ENCODE measurements around the gene ZBED3. TPM values are rescaled to one million over a fixed set of nuclear protein-coding genes. Genes with fewer than 3 reads are reported as not detected.
"Not testable (repeated sequence)": the region's sequence is repeated elsewhere in the genome, so short reads cannot be mapped to it uniquely, and the experiment has no call there.

ZBED3 gene
- total RNA-seq, 1 donor from 2014 or later, result 15.8 TPM

DNA sequence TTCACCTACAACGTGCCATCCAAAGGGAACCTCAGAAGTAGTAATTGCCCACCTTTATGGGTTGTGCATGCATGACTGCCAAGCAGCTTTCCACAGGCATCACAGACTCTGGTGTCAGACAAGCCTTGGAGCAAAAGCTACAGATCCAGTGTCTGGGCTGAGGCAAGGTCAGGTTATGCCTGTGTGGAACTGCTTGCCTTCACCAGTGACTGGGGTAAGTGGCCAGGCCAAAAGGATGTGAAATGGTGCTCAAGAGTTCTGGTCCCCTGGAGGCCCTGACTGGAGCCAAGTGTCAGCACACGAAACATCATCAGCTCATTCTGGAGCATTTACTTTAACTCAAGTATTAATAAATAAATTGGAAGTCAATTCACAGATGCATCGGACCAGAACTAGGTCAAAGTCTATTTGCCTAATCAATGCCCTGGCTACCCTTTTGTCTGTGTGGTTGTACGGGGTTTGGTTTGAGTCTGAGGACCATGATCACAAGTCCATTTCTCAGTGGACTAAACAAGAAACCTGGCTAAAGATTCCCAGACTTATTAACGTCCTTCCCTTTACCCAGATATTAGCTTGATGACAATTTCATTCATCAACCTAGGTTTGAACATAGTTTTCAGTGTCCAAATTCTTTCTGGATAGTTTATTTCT is 41.5 kb upstream of the ZBED3 start:
- peaks cover 11% of the 10 kb centered on the region for H3K9me3 Mint-ChIP-seq (ENCODE audit: low read depth)
- H3K36me3 Mint-ChIP-seq (ENCODE audit: low read depth), result peaks cover 5% of the 10 kb centered on the region
- H3K27ac Mint-ChIP-seq (ENCODE audit: unreplicated experiment), result no peak overlapping the region
- H3K4me3 Mint-ChIP-seq (ENCODE audit: unreplicated experiment), result no peak overlapping the region
- no peaks in the 10 kb centered on the region for H3K27me3 Mint-ChIP-seq (ENCODE audit: low read depth)
- peaks cover 12% of the 10 kb centered on the region for H3K4me1 Mint-ChIP-seq (ENCODE audit: low read depth)
- TF ChIP-seq, protein P1, sequence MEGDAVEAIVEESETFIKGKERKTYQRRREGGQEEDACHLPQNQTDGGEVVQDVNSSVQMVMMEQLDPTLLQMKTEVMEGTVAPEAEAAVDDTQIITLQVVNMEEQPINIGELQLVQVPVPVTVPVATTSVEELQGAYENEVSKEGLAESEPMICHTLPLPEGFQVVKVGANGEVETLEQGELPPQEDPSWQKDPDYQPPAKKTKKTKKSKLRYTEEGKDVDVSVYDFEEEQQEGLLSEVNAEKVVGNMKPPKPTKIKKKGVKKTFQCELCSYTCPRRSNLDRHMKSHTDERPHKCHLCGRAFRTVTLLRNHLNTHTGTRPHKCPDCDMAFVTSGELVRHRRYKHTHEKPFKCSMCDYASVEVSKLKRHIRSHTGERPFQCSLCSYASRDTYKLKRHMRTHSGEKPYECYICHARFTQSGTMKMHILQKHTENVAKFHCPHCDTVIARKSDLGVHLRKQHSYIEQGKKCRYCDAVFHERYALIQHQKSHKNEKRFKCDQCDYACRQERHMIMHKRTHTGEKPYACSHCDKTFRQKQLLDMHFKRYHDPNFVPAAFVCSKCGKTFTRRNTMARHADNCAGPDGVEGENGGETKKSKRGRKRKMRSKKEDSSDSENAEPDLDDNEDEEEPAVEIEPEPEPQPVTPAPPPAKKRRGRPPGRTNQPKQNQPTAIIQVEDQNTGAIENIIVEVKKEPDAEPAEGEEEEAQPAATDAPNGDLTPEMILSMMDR (IDR thresholded peaks at IDR 0.05), result no peak
- no peak for DNase-seq (ENCODE audit: low spot score)

DNA sequence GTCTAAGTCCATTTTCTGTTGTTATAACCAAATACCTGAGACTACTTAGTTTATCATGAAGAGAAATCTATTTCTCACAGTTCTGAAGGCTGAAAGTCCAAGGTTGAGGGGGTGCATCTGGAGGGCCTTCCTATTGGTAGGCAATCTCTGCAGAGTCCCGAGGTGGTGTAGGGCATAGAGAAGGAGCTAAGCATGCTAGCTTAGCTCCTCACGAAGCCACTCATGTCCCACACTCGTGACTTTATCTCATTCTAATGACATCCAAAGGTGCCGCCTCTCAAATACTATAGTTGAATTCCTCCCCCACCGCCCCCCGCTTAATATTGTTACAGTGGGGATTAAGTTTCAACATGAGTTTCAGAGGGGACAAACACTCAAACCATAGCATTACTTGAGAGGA is 36.0 kb upstream of the ZBED3 start:
- H3K9me3 Mint-ChIP-seq (ENCODE audit: low read depth), result peaks cover 13% of the 10 kb centered on the region
- H3K4me1 Mint-ChIP-seq (ENCODE audit: low read depth), result no peaks in the 10 kb centered on the region
- no peak for DNase-seq (ENCODE audit: low spot score)
- TF ChIP-seq, protein P1 (IDR thresholded peaks at IDR 0.05), result no peak
- H3K4me3 Mint-ChIP-seq (ENCODE audit: unreplicated experiment), result no peak overlapping the region
- H3K36me3 Mint-ChIP-seq (ENCODE audit: low read depth), result peaks cover 14% of the 10 kb centered on the region
- H3K27me3 Mint-ChIP-seq (ENCODE audit: low read depth), result no peaks in the 10 kb centered on the region
- no peak overlapping the region for H3K27ac Mint-ChIP-seq (ENCODE audit: unreplicated experiment)

DNA sequence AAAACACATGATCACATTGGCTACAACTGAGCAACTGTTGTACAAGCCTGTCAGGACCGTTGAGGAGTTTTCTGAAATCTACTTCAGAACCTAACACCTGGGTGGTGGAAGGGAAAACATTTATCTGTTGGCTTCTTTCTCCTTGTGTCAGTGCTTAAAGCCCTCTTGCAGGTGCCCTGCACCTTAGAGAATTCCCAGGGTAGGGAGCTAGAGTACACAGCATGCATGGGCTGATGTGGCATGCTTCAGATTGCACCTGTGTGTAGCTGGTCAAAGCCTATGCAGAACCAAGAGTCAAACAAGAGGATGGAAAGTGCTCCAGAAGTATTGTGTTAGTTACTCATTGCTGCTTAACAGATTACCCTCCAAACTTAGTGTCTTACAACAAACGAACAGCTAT is 33.6 kb upstream of the ZBED3 start:
- TF ChIP-seq, protein P1 (IDR thresholded peaks at IDR 0.05), result no peak
- H3K27me3 Mint-ChIP-seq (ENCODE audit: low read depth), result no peaks in the 10 kb centered on the region
- no peak for DNase-seq (ENCODE audit: low spot score)
- no peak overlapping the region for H3K27ac Mint-ChIP-seq (ENCODE audit: unreplicated experiment)
- H3K4me1 Mint-ChIP-seq (ENCODE audit: low read depth), result no peaks in the 10 kb centered on the region
- peaks cover 14% of the 10 kb centered on the region for H3K36me3 Mint-ChIP-seq (ENCODE audit: low read depth)
- H3K9me3 Mint-ChIP-seq (ENCODE audit: low read depth), result peaks cover 13% of the 10 kb centered on the region
- no peak overlapping the region for H3K4me3 Mint-ChIP-seq (ENCODE audit: unreplicated experiment)

DNA sequence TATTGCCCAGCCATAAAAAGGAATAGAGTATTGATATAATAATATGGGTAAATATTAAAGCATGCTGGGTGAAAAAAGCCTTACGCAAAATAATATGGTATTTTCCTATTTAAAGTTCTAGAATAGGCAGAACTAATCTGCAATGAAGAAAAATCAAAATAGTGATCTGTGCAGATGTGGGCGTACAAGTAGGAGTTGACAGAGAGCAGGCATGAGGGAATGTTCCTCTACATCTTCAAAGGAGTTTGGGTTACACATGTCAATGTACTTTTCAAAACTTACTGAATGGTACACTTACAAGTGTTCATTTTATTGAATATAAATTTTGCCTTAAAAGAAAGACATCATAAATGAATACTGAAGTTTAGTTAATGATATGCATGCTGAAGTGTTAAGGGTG is 33.0 kb upstream of the ZBED3 start:
- H3K9me3 Mint-ChIP-seq (ENCODE audit: low read depth), result peaks cover 10% of the 10 kb centered on the region
- H3K36me3 Mint-ChIP-seq (ENCODE audit: low read depth), result peaks cover 9% of the 10 kb centered on the region
- no peak overlapping the region for H3K4me3 Mint-ChIP-seq (ENCODE audit: unreplicated experiment)
- no peak for DNase-seq (ENCODE audit: low spot score)
- no peaks in the 10 kb centered on the region for H3K4me1 Mint-ChIP-seq (ENCODE audit: low read depth)
- TF ChIP-seq, protein P1 (IDR thresholded peaks at IDR 0.05), result no peak
- no peaks in the 10 kb centered on the region for H3K27me3 Mint-ChIP-seq (ENCODE audit: low read depth)
- H3K27ac Mint-ChIP-seq (ENCODE audit: unreplicated experiment), result no peak overlapping the region

DNA sequence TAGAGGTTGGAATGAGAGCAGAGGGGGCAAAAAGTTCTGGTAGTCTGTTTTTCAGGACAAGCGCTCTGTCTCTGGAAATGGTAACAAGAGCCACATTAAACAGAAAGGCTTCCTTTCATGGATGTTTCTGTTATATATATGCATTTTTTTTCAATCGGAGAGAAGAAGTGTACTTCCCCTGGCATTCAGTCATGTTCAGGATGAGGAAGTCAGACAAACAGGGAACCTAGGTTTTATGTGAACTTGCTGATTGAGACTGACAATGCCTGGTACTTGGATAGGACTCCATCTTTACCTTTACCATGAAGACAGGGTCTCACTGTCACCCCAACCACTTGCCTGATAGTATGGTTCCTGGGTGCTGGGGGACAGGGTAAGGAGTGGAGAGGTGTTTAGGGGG is 30.1 kb upstream of the ZBED3 start:
- TF ChIP-seq, protein P1 (IDR thresholded peaks at IDR 0.05), result no peak
- H3K9me3 Mint-ChIP-seq (ENCODE audit: low read depth), result peaks cover 14% of the 10 kb centered on the region
- peaks cover 14% of the 10 kb centered on the region for H3K36me3 Mint-ChIP-seq (ENCODE audit: low read depth)
- no peak for DNase-seq (ENCODE audit: low spot score)
- H3K27me3 Mint-ChIP-seq (ENCODE audit: low read depth), result no peaks in the 10 kb centered on the region
- H3K4me1 Mint-ChIP-seq (ENCODE audit: low read depth), result no peaks in the 10 kb centered on the region
- no peak overlapping the region for H3K27ac Mint-ChIP-seq (ENCODE audit: unreplicated experiment)
- H3K4me3 Mint-ChIP-seq (ENCODE audit: unreplicated experiment), result no peak overlapping the region

DNA sequence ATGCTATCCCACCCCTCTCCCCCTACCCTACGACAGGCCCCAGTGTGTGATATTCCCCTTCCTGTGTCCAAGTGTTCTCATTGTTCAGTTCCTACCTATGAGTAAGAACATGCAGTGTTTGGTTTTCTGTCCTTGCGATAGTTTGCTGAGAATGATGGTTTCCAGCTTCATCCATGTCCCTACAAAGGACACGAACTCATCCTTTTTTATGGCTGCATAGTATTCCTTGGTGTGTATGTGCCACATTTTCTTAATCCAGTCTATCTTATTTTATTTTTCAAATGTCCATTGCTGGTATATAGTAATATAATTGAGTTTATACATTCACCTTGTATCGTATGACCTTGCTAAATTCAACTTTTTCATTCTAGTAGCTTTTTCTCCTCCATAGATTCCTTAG is 19.9 kb upstream of the ZBED3 start:
- not testable (repeated sequence) for H3K27ac Mint-ChIP-seq (ENCODE audit: unreplicated experiment); H3K4me1 Mint-ChIP-seq (ENCODE audit: low read depth); DNase-seq (ENCODE audit: low spot score); H3K4me3 Mint-ChIP-seq (ENCODE audit: unreplicated experiment); H3K36me3 Mint-ChIP-seq (ENCODE audit: low read depth); H3K9me3 Mint-ChIP-seq (ENCODE audit: low read depth); H3K27me3 Mint-ChIP-seq (ENCODE audit: low read depth)

Measured in chondrocyte (in vitro differentiated cells).